ENCODE measurements around the gene SELENBP1.

DNA sequence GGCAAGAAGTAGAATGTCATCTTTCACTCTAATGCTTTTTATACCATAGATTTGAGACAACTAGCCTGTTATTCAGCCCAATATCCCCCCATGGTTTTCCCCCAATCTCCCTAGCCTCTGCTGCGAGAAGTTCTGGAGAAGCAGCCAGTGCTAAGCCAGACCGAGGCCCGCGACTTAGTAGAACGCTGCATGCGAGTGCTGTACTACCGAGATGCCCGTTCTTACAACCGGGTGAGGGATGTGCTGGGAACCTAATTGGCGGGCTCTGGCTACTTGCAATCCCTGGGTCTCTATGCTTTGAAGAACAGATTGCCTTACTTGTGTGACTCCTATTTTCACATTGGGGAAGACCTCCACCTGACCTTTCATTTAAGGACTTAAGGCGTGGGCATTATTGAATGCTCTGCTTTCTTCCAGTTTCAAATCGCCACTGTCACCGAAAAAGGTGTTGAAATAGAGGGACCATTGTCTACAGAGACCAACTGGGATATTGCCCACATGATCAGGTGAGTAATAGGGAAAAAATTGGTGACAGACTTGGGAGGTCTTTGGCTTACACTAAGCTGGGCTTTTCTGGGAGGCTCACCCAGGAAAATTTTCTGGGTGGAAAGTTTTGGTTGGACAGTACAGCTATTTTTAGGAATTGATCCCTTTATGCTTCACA, 28.8 kb upstream of the SELENBP1 start:
- TF ChIP-seq, protein P1, sequence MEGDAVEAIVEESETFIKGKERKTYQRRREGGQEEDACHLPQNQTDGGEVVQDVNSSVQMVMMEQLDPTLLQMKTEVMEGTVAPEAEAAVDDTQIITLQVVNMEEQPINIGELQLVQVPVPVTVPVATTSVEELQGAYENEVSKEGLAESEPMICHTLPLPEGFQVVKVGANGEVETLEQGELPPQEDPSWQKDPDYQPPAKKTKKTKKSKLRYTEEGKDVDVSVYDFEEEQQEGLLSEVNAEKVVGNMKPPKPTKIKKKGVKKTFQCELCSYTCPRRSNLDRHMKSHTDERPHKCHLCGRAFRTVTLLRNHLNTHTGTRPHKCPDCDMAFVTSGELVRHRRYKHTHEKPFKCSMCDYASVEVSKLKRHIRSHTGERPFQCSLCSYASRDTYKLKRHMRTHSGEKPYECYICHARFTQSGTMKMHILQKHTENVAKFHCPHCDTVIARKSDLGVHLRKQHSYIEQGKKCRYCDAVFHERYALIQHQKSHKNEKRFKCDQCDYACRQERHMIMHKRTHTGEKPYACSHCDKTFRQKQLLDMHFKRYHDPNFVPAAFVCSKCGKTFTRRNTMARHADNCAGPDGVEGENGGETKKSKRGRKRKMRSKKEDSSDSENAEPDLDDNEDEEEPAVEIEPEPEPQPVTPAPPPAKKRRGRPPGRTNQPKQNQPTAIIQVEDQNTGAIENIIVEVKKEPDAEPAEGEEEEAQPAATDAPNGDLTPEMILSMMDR (IDR thresholded peaks at IDR 0.05): no peak
- TF ChIP-seq POLR2A (IDR thresholded peaks at IDR 0.05): no peak
